Thymus (tissue), 11 donors: Measurements from ENCODE around the gene AVEN. TPM values are rescaled to one million over a fixed set of nuclear protein-coding genes. Genes with fewer than 3 reads are reported as not detected.
"Not testable (repeated sequence)": the region's sequence is repeated elsewhere in the genome, so short reads cannot be mapped to it uniquely, and the experiment has no call there.

ENCODE experiments used
- DNase-seq, 9 donors: peaks; one replicate each; pipeline ENCODE4 v3.0.0-alpha.2; 2013; ENCODE audit warnings: low spot score in 9 of 9, low read depth in 6 of 9, missing footprints in 1 of 9
- H3K27ac ChIP-seq, 2 donors: one replicate each; pipeline ENCODE4 v1.5.1; 2013; ENCODE audit warnings: control low read depth in 1 of 2, low read depth in 1 of 2, low read length in 1 of 2, mild to moderate bottlenecking in 1 of 2, moderate library complexity in 1 of 2
- H3K27me3 ChIP-seq, 2 donors: one replicate each; pipeline ENCODE4 v1.5.1; 2013; ENCODE audit warnings: low read length in 1 of 2; ENCODE audit not compliant: control insufficient read depth in 2 of 2, insufficient read depth in 1 of 2
- H3K36me3 ChIP-seq, 2 donors: one replicate each; pipeline ENCODE4 v1.5.1; 2013; ENCODE audit warnings: low read length in 1 of 2, mild to moderate bottlenecking in 1 of 2, moderate library complexity in 1 of 2; ENCODE audit not compliant: control insufficient read depth in 2 of 2, insufficient read depth in 2 of 2
- H3K4me1 ChIP-seq, 2 donors: one replicate each; pipeline ENCODE4 v1.5.1; 2013; ENCODE audit warnings: low read length in 2 of 2; ENCODE audit not compliant: control insufficient read depth in 2 of 2, insufficient read depth in 2 of 2
- H3K4me3 ChIP-seq, 2 donors: one replicate each; pipeline ENCODE4 v1.5.1; 2013; ENCODE audit warnings: low read length in 2 of 2, control low read depth in 1 of 2, mild to moderate bottlenecking in 1 of 2
- H3K9me3 ChIP-seq, 2 donors: one replicate each; pipeline ENCODE4 v1.5.1; 2013; ENCODE audit warnings: low read length in 1 of 2, mild to moderate bottlenecking in 1 of 2; ENCODE audit not compliant: control insufficient read depth in 2 of 2, insufficient read depth in 1 of 2
- WGBS: extraction: QIAGEN DNeasy Blood & Tissue Kit; methylation state at CpG from one replicate; pipeline ENCODE4 v1.1.7; 2013; 5-methylcytosine and 5-hydroxymethylcytosine counted together
- polyA plus RNA-seq: library from polyadenylated mRNA; stranded (reverse); fragments of 200-250 nt; gene quantifications from one replicate; pipeline ENCODE4 v1.2.3, GENCODE V29; 2013
- total RNA-seq: library from RNA; stranded (reverse); fragments of 120-200 nt; gene quantifications from one replicate; pipeline ENCODE4 v1.2.4, GENCODE V29; 2013
- donor health status: healthy.

Gene AVEN
- total and polyA plus RNA-seq, 2 donors, result 10.9 to 14.2 TPM

- no peak for DNase-seq
- H3K4me3 ChIP-seq, result no peak overlapping the region
- H3K4me1 ChIP-seq, result no peaks in the 10 kb centered on the region
- H3K36me3 ChIP-seq, result no peaks in the 10 kb centered on the region
- no peak overlapping the region for H3K27ac ChIP-seq
- H3K9me3 ChIP-seq, result no peaks in the 10 kb centered on the region
- H3K27me3 ChIP-seq, result no peaks in the 10 kb centered on the region
- WGBS, result 96% methylated on average over 3 of the region's 3 CpGs
Observed at GRCh38 chr15:34065261-34065660, 26.3 kb upstream of the AVEN start.

GRCh38 chr15:34064438-34064837, 25.4 kb upstream of the AVEN start:
- Histone ChIP-seq H3K9me3 (no peaks in the 10 kb centered on the region), H3K27ac (no peak overlapping the region), H3K27me3 (no peaks in the 10 kb centered on the region), H3K4me1 (no peaks in the 10 kb centered on the region), H3K36me3 (no peaks in the 10 kb centered on the region), H3K4me3 (no peak overlapping the region)
- 0% methylated on average over 1 of the region's 1 CpG for WGBS
- DNase-seq, result no peak

GRCh38 chr15:34059946-34060345, 20.9 kb upstream of the AVEN start:
- Histone ChIP-seq H3K4me1 (no peaks in the 10 kb centered on the region), H3K27ac (no peak overlapping the region), H3K27me3 (no peaks in the 10 kb centered on the region), H3K4me3 (no peak overlapping the region), H3K36me3 (no peaks in the 10 kb centered on the region), H3K9me3 (no peaks in the 10 kb centered on the region)
- DNase-seq, result no peak
- 93% methylated on average over 3 of the region's 3 CpGs for WGBS

- no peak overlapping the region for H3K4me3 ChIP-seq
Observed at GRCh38 chr15:34059476-34059875, 20.5 kb upstream of the AVEN start.

GRCh38 chr15:34056911-34057310, 17.9 kb upstream of the AVEN start:
- H3K9me3 ChIP-seq, result no peaks in the 10 kb centered on the region
- WGBS, result 97% methylated on average over 5 of the region's 5 CpGs
- no peak overlapping the region for H3K27ac ChIP-seq
- DNase-seq, result no peak
- H3K27me3 ChIP-seq, result no peaks in the 10 kb centered on the region
- H3K4me3 ChIP-seq, result no peak overlapping the region
- no peaks in the 10 kb centered on the region for H3K36me3 ChIP-seq
- H3K4me1 ChIP-seq, result no peaks in the 10 kb centered on the region

More at GRCh38 chr15:34059476-34059875, 20.5 kb upstream of the AVEN start:
- DNase-seq, result no peak
- no peak overlapping the region for H3K27ac ChIP-seq
- H3K4me1 ChIP-seq, result no peaks in the 10 kb centered on the region
- WGBS, result 85% methylated on average over 2 of the region's 2 CpGs
- no peaks in the 10 kb centered on the region for H3K27me3 ChIP-seq
- H3K36me3 ChIP-seq, result no peaks in the 10 kb centered on the region
- H3K9me3 ChIP-seq, result no peaks in the 10 kb centered on the region

- H3K36me3 ChIP-seq, result no peaks in the 10 kb centered on the region
- H3K9me3 ChIP-seq, result no peaks in the 10 kb centered on the region
- H3K27me3 ChIP-seq, result no peaks in the 10 kb centered on the region
- whole genome bisulfite sequencing, result 97% methylated on average over 3 of the region's 3 CpGs
- no peak for DNase-seq
- no peaks in the 10 kb centered on the region for H3K4me1 ChIP-seq
- H3K27ac ChIP-seq, result no peak overlapping the region
- no peak overlapping the region for H3K4me3 ChIP-seq
Observed at GRCh38 chr15:34055868-34056595, 17.0 kb upstream of the AVEN start.

- H3K27me3 ChIP-seq, result no peaks in the 10 kb centered on the region
- no peaks in the 10 kb centered on the region for H3K36me3 ChIP-seq
- H3K27ac ChIP-seq, result no peak overlapping the region
- no peak for DNase-seq
- WGBS, result 98% methylated on average over 3 of the region's 3 CpGs
- no peaks in the 10 kb centered on the region for H3K9me3 ChIP-seq
- H3K4me1 ChIP-seq, result no peaks in the 10 kb centered on the region
- no peak overlapping the region for H3K4me3 ChIP-seq
Observed at GRCh38 chr15:34054081-34054707, 15.2 kb upstream of the AVEN start.

GRCh38 chr15:34050385-34050784, 11.4 kb upstream of the AVEN start:
- WGBS, result 95% methylated on average over 1 of the region's 1 CpG
- not testable (repeated sequence) for H3K9me3 ChIP-seq, H3K36me3 ChIP-seq, H3K27me3 ChIP-seq, H3K4me3 ChIP-seq, H3K4me1 ChIP-seq, DNase-seq, H3K27ac ChIP-seq

- Histone ChIP-seq H3K36me3 (no peaks in the 10 kb centered on the region), H3K4me3 (no peak overlapping the region), H3K4me1 (no peaks in the 10 kb centered on the region), H3K27ac (no peak overlapping the region), H3K27me3 (no peaks in the 10 kb centered on the region), H3K9me3 (no peaks in the 10 kb centered on the region)
- DNase-seq, result no peak
- WGBS, result 98% methylated on average over 2 of the region's 2 CpGs
Observed at GRCh38 chr15:34049112-34049511, 10.1 kb upstream of the AVEN start.
